Stimulated activated CD4-positive, alpha-beta T cell treated with anti-CD3 and anti-CD28 coated beads, Interleukin-2, amount 100 ng/mL, for 4 hours (primary cell): Measurements from ENCODE around the gene MAML3.

Experiments
- DNase-seq: peaks from one replicate; pipeline ENCODE4 v3.0.0-alpha.2; 2020; ENCODE audit warnings: low read depth

MAML3 gene

GRCh38 chr4:140156529-140157171, 2.7 kb upstream of the MAML3 start:
- peak; percentile 26 for DNase-seq

- DNase-seq, result no peak
Measured at GRCh38 chr4:140154572-140154891, 548 bp upstream of the MAML3 start.

- no peak for DNase-seq
Measured at GRCh38 chr4:140153419-140153717, 616 bp downstream of the MAML3 start.

- DNase-seq, result peak; percentile 19
Measured at GRCh38 chr4:140152751-140153418, 1.1 kb downstream of the MAML3 start.

- DNase-seq, result peak; percentile 94
Measured at GRCh38 chr4:140152013-140152703, 1.8 kb downstream of the MAML3 start.

GRCh38 chr4:140151699-140152012, 2.3 kb downstream of the MAML3 start:
- no peak for DNase-seq

- peak; percentile 71 for DNase-seq
Measured at GRCh38 chr4:140150886-140151698, 2.9 kb downstream of the MAML3 start.

GRCh38 chr4:140150636-140150885, 3.4 kb downstream of the MAML3 start:
- DNase-seq, result no peak

- peak; percentile 59 for DNase-seq
Measured at GRCh38 chr4:140149846-140150635, 3.9 kb downstream of the MAML3 start.

- DNase-seq, result no peak
Measured at GRCh38 chr4:140144050-140144449, 9.9 kb downstream of the MAML3 start.

GRCh38 chr4:140141210-140141835, 12.7 kb downstream of the MAML3 start:
- no peak for DNase-seq

- DNase-seq, result no peak
Measured at GRCh38 chr4:140140566-140140965, 13.4 kb downstream of the MAML3 start.

- no peak for DNase-seq
Measured at GRCh38 chr4:140138428-140138827, 15.6 kb downstream of the MAML3 start.

- DNase-seq, result no peak
Measured at GRCh38 chr4:140137671-140138070, 16.3 kb downstream of the MAML3 start.

- DNase-seq, result no peak
Measured at GRCh38 chr4:140136509-140136908, 17.5 kb downstream of the MAML3 start.

- no peak for DNase-seq
Measured at GRCh38 chr4:140135529-140136088, 18.4 kb downstream of the MAML3 start.

GRCh38 chr4:140134746-140135425, 19.1 kb downstream of the MAML3 start:
- DNase-seq, result no peak

- no peak for DNase-seq
Measured at GRCh38 chr4:140133576-140133975, 20.4 kb downstream of the MAML3 start.

- DNase-seq, result no peak
Measured at GRCh38 chr4:140131675-140132229, 22.2 kb downstream of the MAML3 start.

- DNase-seq, result no peak
Measured at GRCh38 chr4:140130677-140131076, 23.3 kb downstream of the MAML3 start.

- DNase-seq, result no peak
Measured at GRCh38 chr4:140127422-140127821, 26.6 kb downstream of the MAML3 start.
